Skeletal muscle tissue (tissue), 4 donors: ENCODE measurements around the gene AKR1A1. TPM values are rescaled to one million over a fixed set of nuclear protein-coding genes. Genes with fewer than 3 reads are reported as not detected.
A peak's percentile ranks its signal among the peaks of the same experiment; 100 is the strongest.
"Not testable (repeated sequence)": the region's sequence is repeated elsewhere in the genome, so short reads cannot be mapped to it uniquely, and the experiment has no call there.

ENCODE experiments used
- H3K27ac ChIP-seq: one replicate; pipeline ENCODE4 v1.7.0; 2013; ENCODE audit warnings: mild to moderate bottlenecking, low read depth, low read length, inconsistent platforms
- H3K27me3 ChIP-seq, 3 donors: one replicate each; pipeline ENCODE4 v1.7.0; 2013; ENCODE audit warnings: low read length in 3 of 3; ENCODE audit not compliant: control insufficient read depth in 3 of 3, insufficient read depth in 3 of 3
- H3K36me3 ChIP-seq, 3 donors: one replicate each; pipeline ENCODE4 v1.7.0; 2013; ENCODE audit warnings: low read length in 3 of 3; ENCODE audit not compliant: control insufficient read depth in 3 of 3, insufficient read depth in 3 of 3
- H3K4me1 ChIP-seq, 3 donors: one replicate each; pipeline ENCODE4 v1.7.0; 2013; ENCODE audit warnings: low read length in 3 of 3, mild to moderate bottlenecking in 3 of 3; ENCODE audit not compliant: control insufficient read depth in 3 of 3, insufficient read depth in 3 of 3
- H3K4me3 ChIP-seq, 3 donors: one replicate each; pipeline ENCODE4 v1.7.0; 2013; ENCODE audit warnings: low read length in 3 of 3
- H3K9ac ChIP-seq, 3 donors: one replicate each; pipeline ENCODE4 v1.7.0; 2013; ENCODE audit warnings: low read length in 3 of 3, mild to moderate bottlenecking in 3 of 3, moderate library complexity in 2 of 3, low read depth in 1 of 3
- H3K9me3 ChIP-seq, 3 donors: one replicate each; pipeline ENCODE4 v1.7.0; 2013; ENCODE audit warnings: low read length in 3 of 3; ENCODE audit not compliant: control insufficient read depth in 3 of 3
- total RNA-seq: library from RNA; depleted of rRNA; stranded (reverse); fragments of >200 nt; gene quantifications from one replicate; pipeline ENCODE4 v1.2.3, GENCODE V29; 2014
- donor health status: Osteomylitis.

AKR1A1 gene
- total RNA-seq, 1 donor from 2014 or later, result 93.9 TPM

DNA sequence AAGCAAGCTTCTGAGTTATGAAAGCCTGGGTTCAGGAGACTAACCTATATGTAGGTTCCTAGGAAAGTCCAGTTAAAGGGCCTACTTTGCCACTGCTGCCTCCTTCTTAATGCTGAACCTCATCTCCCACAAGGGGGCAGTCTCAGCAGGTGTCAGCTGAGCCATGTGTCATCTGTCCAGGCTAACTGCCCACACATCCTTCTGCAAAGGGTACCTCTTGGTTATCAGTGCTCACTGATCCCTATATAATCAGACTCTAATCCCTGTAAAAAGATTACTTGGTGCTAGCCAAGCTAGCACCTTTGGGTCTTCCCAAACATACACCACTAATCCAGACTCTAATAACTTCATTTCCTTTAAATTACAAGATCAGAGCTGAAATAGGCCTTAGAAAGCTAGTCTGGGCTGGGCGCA, 38.0 kb upstream of the AKR1A1 start:
- Histone ChIP-seq H3K9me3 (no peaks in the 10 kb centered on the region), H3K36me3 (peaks cover 54 to 88% (median 77%) of the 10 kb centered on the region in 3 donors), H3K9ac (no peak overlapping the region), H3K27me3 (no peaks in the 10 kb centered on the region), H3K27ac (no peak overlapping the region), H3K4me1 (peaks cover 6 to 15% (median 8%) of the 10 kb centered on the region in 3 donors), H3K4me3 (no peak overlapping the region)

DNA sequence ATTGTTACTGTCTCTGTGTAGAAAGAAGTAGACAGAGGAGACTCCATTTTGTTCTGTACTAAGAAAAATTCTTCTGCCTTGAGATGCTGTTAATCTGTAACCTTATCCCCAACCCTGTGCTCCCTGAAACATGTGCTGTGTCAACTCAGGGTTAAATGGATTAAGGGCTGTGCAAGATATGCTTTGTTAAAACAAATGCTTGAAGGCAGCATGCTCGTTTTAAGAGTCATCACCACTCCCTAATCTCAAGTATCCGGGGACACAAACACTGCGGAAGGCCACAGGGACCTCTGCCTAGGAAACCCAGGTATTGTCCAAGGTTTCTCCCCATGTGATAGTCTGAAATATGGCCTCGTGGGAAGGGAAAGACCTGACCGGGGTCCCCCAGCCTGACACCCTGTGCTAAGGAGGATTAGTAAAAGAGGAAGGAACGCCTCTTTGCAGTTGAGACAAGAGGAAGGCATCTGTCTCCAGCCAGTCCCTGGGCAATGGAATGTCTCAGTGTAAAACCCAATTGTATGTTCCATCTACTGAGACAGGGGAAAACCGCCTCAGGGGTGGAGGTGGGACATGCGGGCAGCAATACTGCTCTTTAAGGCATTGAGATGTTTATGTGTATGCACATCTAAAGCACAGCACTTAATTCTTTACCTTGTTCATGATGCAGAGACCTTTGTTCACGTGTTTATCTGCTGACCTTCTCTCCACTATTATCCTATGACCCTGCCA, 36.9 kb upstream of the AKR1A1 start:
- H3K9me3 ChIP-seq, H3K27me3 ChIP-seq, H3K4me3 ChIP-seq, H3K9ac ChIP-seq, H3K27ac ChIP-seq: not testable (repeated sequence)
- Histone ChIP-seq H3K4me1 (peaks cover 2 to 11% (median 9%) of the 10 kb centered on the region in 3 donors), H3K36me3 (peaks cover 54 to 78% (median 74%) of the 10 kb centered on the region in 3 donors)

DNA sequence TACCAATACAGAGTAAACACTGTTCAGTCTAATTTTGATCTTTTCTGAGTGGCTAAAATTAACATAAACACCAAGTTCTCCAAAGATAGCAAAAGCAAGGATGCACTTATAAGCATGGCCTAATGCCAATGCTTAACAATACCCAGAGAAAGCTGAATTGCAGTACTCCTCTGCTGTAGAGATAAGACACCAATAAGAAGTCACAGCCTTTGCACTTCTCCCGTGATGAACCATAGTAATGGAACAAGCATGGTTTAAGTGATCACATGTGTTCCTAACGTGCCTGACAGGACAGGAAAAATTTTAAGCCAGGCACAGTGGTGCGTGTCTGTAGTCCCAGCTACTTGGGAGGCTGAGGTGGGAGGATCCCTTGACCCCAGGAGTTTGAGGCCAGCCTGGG, 34.6 kb upstream of the AKR1A1 start:
- Histone ChIP-seq H3K9me3 (no peaks in the 10 kb centered on the region), H3K36me3 (peaks cover 40 to 58% (median 57%) of the 10 kb centered on the region in 3 donors), H3K27ac (no peak overlapping the region), H3K4me3 (no peak overlapping the region), H3K27me3 (no peaks in the 10 kb centered on the region), H3K4me1 (peaks cover 5 to 19% (median 18%) of the 10 kb centered on the region in 3 donors), H3K9ac (peak overlapping the region in 1 of 3 donors; percentile 50)

- no peak overlapping the region for H3K9ac ChIP-seq
- no peaks in the 10 kb centered on the region for H3K9me3 ChIP-seq
- peaks cover 38 to 54% (median 53%) of the 10 kb centered on the region in 3 donors for H3K36me3 ChIP-seq
- peaks cover 5 to 21% (median 18%) of the 10 kb centered on the region in 3 donors for H3K4me1 ChIP-seq
- no peak overlapping the region for H3K27ac ChIP-seq
- no peaks in the 10 kb centered on the region for H3K27me3 ChIP-seq
- H3K4me3 ChIP-seq, result no peak overlapping the region
Measured at GRCh38 chr1:45516465-45516864, 34.2 kb upstream of the AKR1A1 start.

GRCh38 chr1:45518366-45518765, 32.3 kb upstream of the AKR1A1 start:
- H3K9ac ChIP-seq, H3K4me3 ChIP-seq, H3K27me3 ChIP-seq, H3K9me3 ChIP-seq, H3K27ac ChIP-seq: not testable (repeated sequence)
- Histone ChIP-seq H3K36me3 (peaks cover 35 to 40% (median 40%) of the 10 kb centered on the region in 3 donors), H3K4me1 (peaks cover 10 to 25% (median 20%) of the 10 kb centered on the region in 3 donors)

DNA sequence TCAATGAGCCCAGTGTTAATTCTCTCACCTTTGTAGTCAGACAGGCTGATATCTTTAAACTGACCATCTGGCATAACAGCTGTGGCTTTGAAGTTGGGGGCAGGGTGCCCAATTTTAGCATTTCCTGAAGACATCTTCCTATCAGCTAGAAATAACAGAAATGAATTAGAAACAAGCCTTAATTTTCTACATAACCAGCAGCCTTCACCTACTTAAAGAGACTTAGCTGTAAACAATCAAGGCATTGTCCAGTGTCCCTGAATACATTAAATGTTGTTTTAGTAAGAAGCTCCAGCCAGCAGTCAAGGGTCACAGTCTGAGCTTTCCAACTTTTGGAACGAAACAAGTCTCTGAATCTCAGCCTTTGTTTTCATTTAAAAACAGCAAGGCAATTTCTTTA, 31.7 kb upstream of the AKR1A1 start:
- no peaks in the 10 kb centered on the region for H3K27me3 ChIP-seq
- no peak overlapping the region for H3K27ac ChIP-seq
- peaks cover 30 to 35% (median 34%) of the 10 kb centered on the region in 3 donors for H3K36me3 ChIP-seq
- peaks cover 10 to 25% (median 20%) of the 10 kb centered on the region in 3 donors for H3K4me1 ChIP-seq
- H3K4me3 ChIP-seq, result peak overlapping the region in 1 of 3 donors; percentile 21
- H3K9ac ChIP-seq, result peak overlapping the region in 1 of 3 donors; percentile 16
- H3K9me3 ChIP-seq, result no peaks in the 10 kb centered on the region

DNA sequence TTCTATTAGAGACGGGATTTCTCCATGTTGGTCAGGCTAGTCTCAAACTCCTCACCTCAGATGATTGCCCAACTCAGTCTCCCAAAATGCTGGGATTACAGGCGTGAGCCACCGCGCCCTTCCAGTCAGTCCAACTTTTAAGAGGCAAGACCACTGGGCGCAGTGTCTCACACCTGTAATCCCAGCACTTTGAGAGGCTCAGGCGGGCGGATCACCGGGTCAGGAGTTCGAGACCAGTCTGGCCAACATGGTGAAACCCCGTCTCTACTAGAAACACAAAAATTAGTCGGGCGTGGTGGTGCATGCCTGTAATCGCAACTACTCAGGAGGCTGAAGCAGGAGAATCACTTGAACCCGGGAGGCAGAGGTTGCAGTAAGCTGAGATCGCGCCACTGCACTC, 30.9 kb upstream of the AKR1A1 start:
- H3K9me3 ChIP-seq, H3K27ac ChIP-seq, H3K27me3 ChIP-seq, H3K9ac ChIP-seq: not testable (repeated sequence)
- H3K4me3 ChIP-seq, result peak overlapping the region in 1 of 3 donors; percentile 21
- peaks cover 10 to 25% (median 20%) of the 10 kb centered on the region in 3 donors for H3K4me1 ChIP-seq
- peaks cover 24 to 27% (median 27%) of the 10 kb centered on the region in 3 donors for H3K36me3 ChIP-seq

DNA sequence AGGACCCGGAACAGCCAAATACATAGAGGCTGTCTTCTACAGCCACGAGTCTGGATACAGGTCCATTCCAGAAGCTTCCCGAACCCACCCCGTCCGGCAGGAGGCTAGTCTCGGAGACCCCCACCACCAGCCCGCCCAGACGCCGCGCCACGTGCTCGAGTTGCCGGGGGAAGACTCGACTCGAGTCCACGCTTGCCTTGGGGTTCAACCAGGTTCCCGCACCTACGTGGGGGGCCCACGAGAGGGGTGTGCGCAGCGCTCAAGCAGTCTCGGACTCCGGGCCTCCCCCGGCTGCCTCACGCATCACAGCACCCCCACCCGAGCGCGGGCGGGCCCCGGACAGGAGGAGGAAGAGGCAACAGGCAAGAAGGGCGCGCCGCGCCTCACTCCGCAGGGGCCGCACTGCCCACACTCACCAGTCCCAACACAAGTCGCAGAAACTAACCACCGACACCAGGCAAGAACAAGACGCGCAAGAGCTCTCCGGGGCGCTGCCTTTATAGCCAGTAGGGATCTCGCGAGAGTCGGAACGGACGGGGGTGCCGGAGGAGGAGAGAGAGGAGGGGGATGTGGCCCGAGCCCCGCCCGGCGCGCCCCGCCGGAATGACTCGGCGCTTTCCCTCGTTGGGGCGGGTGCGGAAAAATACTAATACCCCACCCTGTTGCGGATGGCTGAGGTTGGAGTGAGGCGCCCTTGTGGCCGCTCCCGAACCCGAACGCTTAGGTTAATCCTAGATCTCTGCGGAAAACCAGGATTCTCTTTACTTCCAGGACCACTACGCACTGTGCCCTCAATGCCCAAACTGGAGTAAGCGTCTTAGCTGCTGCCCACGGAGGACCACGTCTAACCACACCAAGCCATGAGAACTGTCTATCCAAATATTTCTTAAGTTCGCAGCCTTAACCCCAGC, 29.0 kb upstream of the AKR1A1 start, which contains the start of gene PRDX1:
PRDX1 (minus strand) TSS at position 472 of the 911 bp plus-strand sequence. CDS start 2,841 bp downstream, outside the sequence.
- Histone ChIP-seq H3K36me3 (peaks cover 8 to 10% (median 9%) of the 10 kb centered on the region in 3 donors), H3K4me1 (peaks cover 10 to 25% (median 20%) of the 10 kb centered on the region in 3 donors), H3K27ac (peak within 1 kb of the TSS; percentile 91), H3K27me3 (no peaks in the 10 kb centered on the region), H3K4me3 (peak within 1 kb of the TSS; percentile 86 to 95 (median 94)), H3K9ac (peak within 1 kb of the TSS; percentile 75 to 95 (median 95)), H3K9me3 (no peaks in the 10 kb centered on the region)

DNA sequence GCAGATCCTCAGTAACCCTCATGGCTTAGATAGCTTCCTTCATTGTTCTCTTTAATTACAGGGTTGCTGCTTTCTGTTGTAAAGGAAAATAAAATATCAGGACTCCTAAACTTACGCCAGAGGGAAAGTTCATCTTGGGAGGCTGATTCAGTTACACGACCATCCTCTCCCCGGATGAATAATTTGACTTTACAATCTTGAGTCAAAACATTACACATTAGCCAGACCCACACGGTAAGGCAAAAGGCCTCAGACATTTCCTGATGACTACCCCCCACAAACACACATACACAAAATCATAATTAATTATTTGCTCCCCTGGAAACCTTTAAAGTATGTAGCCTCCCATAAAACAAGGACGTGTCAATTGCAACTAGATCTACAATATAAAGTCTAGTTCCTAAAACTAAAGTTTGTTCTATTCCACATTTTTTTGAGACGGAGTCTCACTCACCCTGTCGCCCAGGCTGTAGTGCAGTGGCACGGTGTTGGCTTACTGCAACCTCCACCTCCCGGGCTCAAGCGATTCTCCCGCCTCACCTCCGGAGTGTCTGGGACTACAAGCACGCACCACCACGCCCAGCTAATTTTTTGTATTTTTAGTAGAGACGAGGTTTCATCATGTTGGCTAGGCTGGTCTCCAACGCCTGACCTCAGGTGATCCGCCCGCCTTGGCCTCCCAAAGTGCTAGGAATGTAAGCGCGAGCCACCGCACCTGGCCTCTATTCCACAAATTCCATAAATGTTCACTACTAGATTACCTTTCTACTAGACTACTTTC, 28.1 kb upstream of the AKR1A1 start:
- H3K4me1 ChIP-seq, result peaks cover 10 to 20% (median 17%) of the 10 kb centered on the region in 3 donors
- peak overlapping the region; percentile 91 for H3K27ac ChIP-seq
- peaks cover 0 to 3% (median 3%) of the 10 kb centered on the region in 3 donors for H3K36me3 ChIP-seq
- no peaks in the 10 kb centered on the region for H3K9me3 ChIP-seq
- peak overlapping the region; percentile 75 to 95 (median 95) for H3K9ac ChIP-seq
- no peaks in the 10 kb centered on the region for H3K27me3 ChIP-seq
- H3K4me3 ChIP-seq, result peak overlapping the region; percentile 86 to 95 (median 94)
